A549 (cell line): ENCODE measurements around the gene TFB2M.

ENCODE experiments used
- CTCF ChIP-seq: fragments of >200 bp; sonication (Bioruptor Twin); formaldehyde crosslinking; IDR thresholded peaks from 3 replicates; pipeline ENCODE4 v1.5.1; 2016
- E2F6 ChIP-seq: IDR thresholded peaks from 2 replicates; pipeline ENCODE4 v1.6.1; 2012; ENCODE audit warnings: low read depth, borderline replicate concordance
- KDM1A ChIP-seq: fragments of 200-600 bp; sonication (generic); IDR thresholded peaks from 2 replicates; pipeline ENCODE4 v1.6.1; 2016; ENCODE audit warnings: low read depth, mild to moderate bottlenecking
- POLR2A ChIP-seq: IDR thresholded peaks from 2 replicates; pipeline ENCODE4 v1.6.1; 2012; ENCODE audit warnings: mild to moderate bottlenecking, low read length

DNA sequence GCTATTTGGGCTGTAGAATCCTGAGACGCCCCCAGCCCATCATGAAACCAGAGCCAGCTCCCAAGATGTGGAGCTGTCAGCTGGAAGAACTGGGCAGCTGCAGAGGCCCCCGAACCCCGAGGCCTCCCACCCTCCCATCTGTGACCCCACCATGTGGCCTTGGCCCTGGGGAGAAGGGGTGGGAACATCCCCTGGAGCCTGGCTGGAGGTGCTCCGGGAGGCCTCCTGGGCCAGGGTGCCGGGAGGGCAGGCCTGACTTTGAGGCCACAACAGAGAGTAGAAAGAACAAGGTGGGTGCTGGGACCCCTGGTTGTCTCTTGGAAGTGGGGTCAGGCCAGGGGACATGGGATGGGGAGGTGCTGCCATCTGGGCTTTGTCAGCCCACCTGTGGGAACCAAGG lies 53.0 kb downstream of the TFB2M start:
- TF ChIP-seq E2F6 (no peak), CTCF (no peak), POLR2A (no peak), KDM1A (no peak)
